Endothelial cell of umbilical vein (primary cell): Measurements from ENCODE around the gene PDIA5.

Experiments
- CTCF ChIP-seq, 2 donors: IDR thresholded peaks; 1 replicate in 1 of 2; 2 replicates in 1 of 2; pipeline ENCODE4 v1.5.1; 2011; ENCODE audit warnings: low read length in 2 of 2, mild to moderate bottlenecking in 2 of 2, moderate library complexity in 2 of 2, control low read depth in 1 of 2, inconsistent platforms in 1 of 2, low read depth in 1 of 2; ENCODE audit not compliant: insufficient read depth in 1 of 2; ENCODE audit errors: extremely low read depth in 1 of 2
- EZH2 ChIP-seq: IDR thresholded peaks from 2 replicates; pipeline ENCODE4 v1.6.1; 2012; ENCODE audit warnings: borderline replicate concordance, low read depth, mild to moderate bottlenecking, moderate library complexity, low read length, inconsistent platforms; ENCODE audit not compliant: severe bottlenecking
- FOS ChIP-seq: IDR thresholded peaks from 2 replicates; pipeline ENCODE4 v1.6.1; 2011; ENCODE audit warnings: mild to moderate bottlenecking, low read length, moderate library complexity, borderline replicate concordance; ENCODE audit not compliant: insufficient read depth
- MAX ChIP-seq: IDR thresholded peaks from 2 replicates; pipeline ENCODE4 v1.6.1; 2011; ENCODE audit not compliant: insufficient read depth, insufficient read length
- POLR2A ChIP-seq: IDR thresholded peaks from 2 replicates; pipeline ENCODE4 v1.6.1; 2012; ENCODE audit warnings: low read depth, mild to moderate bottlenecking, control low read depth, low read length
- POLR2AphosphoS5 ChIP-seq: IDR thresholded peaks from 2 replicates; pipeline ENCODE4 v1.6.1; 2012; ENCODE audit warnings: low read depth, mild to moderate bottlenecking, control low read depth, low read length, moderate library complexity; ENCODE audit not compliant: insufficient read depth

GRCh38 chr3:123126031-123126430, 59.2 kb downstream of the PDIA5 start:
- no peak for TF ChIP-seq MAX
- TF ChIP-seq EZH2: no peak
- no peak for TF ChIP-seq CTCF (IDR thresholded peaks at IDR 0.05; ENCODE audit: extremely low read depth in 1 of 2, insufficient read depth in 1 of 2, low read depth in 1 of 2, low read length in 2 of 2)
- no peak for TF ChIP-seq POLR2A
- no peak for TF ChIP-seq POLR2AphosphoS5
- no peak for TF ChIP-seq FOS
